NB4 (cell line): Measurements from ENCODE around the gene EIF3J.

Source experiments
- POLR2A ChIP-seq: IDR thresholded peaks from 2 replicates; pipeline ENCODE4 v1.6.1; 2011; ENCODE audit warnings: mild to moderate bottlenecking; ENCODE audit not compliant: insufficient read length; ENCODE audit errors: extremely low read depth
- TF ChIP-seq, protein P1 (sequence below): IDR thresholded peaks from one replicate; pipeline ENCODE4 v1.5.1; 2012; ENCODE audit warnings: low read depth, low read length
- TF ChIP-seq, protein P2 (sequence below): IDR thresholded peaks from 2 replicates; pipeline ENCODE4 v1.6.1; 2011; ENCODE audit warnings: low read depth, low read length

DNA sequence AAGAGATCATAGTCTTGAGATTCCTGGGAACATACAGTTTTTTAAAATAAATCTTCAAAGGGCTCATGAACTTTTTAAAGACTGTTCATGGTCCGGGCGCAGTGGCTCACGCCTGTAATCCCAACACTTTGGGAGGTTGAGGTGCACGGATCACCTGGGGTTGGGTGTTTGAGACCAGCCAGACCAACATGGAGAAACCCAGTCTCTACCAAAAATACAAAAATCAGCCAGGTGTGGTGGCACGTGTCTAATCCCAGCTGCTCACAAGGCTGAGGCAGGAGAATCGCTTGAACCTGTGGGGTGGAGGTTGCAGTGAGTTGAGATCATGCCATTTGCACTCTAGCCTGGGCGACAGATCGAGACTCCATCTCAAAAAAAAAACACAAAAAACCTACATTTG, 41.4 kb upstream of the EIF3J start:
- TF ChIP-seq, protein P1, sequence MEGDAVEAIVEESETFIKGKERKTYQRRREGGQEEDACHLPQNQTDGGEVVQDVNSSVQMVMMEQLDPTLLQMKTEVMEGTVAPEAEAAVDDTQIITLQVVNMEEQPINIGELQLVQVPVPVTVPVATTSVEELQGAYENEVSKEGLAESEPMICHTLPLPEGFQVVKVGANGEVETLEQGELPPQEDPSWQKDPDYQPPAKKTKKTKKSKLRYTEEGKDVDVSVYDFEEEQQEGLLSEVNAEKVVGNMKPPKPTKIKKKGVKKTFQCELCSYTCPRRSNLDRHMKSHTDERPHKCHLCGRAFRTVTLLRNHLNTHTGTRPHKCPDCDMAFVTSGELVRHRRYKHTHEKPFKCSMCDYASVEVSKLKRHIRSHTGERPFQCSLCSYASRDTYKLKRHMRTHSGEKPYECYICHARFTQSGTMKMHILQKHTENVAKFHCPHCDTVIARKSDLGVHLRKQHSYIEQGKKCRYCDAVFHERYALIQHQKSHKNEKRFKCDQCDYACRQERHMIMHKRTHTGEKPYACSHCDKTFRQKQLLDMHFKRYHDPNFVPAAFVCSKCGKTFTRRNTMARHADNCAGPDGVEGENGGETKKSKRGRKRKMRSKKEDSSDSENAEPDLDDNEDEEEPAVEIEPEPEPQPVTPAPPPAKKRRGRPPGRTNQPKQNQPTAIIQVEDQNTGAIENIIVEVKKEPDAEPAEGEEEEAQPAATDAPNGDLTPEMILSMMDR = no peak
- TF ChIP-seq POLR2A = no peak
- TF ChIP-seq, protein P2, sequence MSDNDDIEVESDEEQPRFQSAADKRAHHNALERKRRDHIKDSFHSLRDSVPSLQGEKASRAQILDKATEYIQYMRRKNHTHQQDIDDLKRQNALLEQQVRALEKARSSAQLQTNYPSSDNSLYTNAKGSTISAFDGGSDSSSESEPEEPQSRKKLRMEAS = no peak
